Osteoblast (primary cell): ENCODE results near the gene DDR1. TPM values are rescaled to one million over a fixed set of nuclear protein-coding genes. Genes with fewer than 3 reads are reported as not detected.
"Not testable (repeated sequence)": the region's sequence is repeated elsewhere in the genome, so short reads cannot be mapped to it uniquely, and the experiment has no call there.

ENCODE experiments used
- DNase-seq: peaks from one replicate; pipeline ENCODE4 v3.0.0; 2011; ENCODE audit warnings: low spot score, mixed read lengths; ENCODE audit not compliant: insufficient read length; ENCODE audit errors: missing footprints
- H2AFZ ChIP-seq: 2 replicates; pipeline ENCODE4 v1.6.0; 2011; ENCODE audit warnings: mild to moderate bottlenecking, low read length
- H3K27ac ChIP-seq: 2 replicates; pipeline ENCODE4 v1.5.1; 2011; ENCODE audit warnings: mild to moderate bottlenecking, low read depth, low read length, moderate library complexity
- H3K27me3 ChIP-seq: 2 replicates; pipeline ENCODE4 v1.6.0; 2012; ENCODE audit warnings: mild to moderate bottlenecking, control low read depth, inconsistent platforms, low read length, moderate library complexity; ENCODE audit not compliant: insufficient read depth
- H3K36me3 ChIP-seq: 2 replicates; pipeline ENCODE4 v1.5.1; 2011; ENCODE audit warnings: mild to moderate bottlenecking, low read length, control low read depth, moderate library complexity; ENCODE audit not compliant: insufficient read depth
- H3K4me1 ChIP-seq: 2 replicates; pipeline ENCODE4 v1.5.1; 2011; ENCODE audit warnings: mild to moderate bottlenecking, low read length, control low read depth, moderate library complexity; ENCODE audit not compliant: insufficient read depth
- H3K4me2 ChIP-seq: 2 replicates; pipeline ENCODE4 v1.6.0; 2011; ENCODE audit warnings: mild to moderate bottlenecking, low read length; ENCODE audit not compliant: insufficient read depth
- H3K4me3 ChIP-seq: fragments of 200-600 bp; sonication (generic); 3 replicates; pipeline ENCODE4 v1.5.1; 2012; ENCODE audit warnings: mild to moderate bottlenecking, low read length, inconsistent platforms; ENCODE audit not compliant: insufficient read depth
- H3K79me2 ChIP-seq: 2 replicates; pipeline ENCODE4 v1.6.0; 2012; ENCODE audit warnings: mild to moderate bottlenecking, low read length, control low read depth, inconsistent platforms; ENCODE audit not compliant: insufficient read depth
- H3K9me3 ChIP-seq: 2 replicates; pipeline ENCODE4 v1.5.1; 2011; ENCODE audit warnings: low read depth, low read length, control low read depth
- H4K20me1 ChIP-seq: 2 replicates; pipeline ENCODE4 v1.6.0; 2012; ENCODE audit warnings: mild to moderate bottlenecking, low read length, control low read depth; ENCODE audit not compliant: insufficient read depth
- total RNA-seq: library from RNA; depleted of rRNA; stranded (reverse); fragments of >200 nt; gene quantifications from 2 replicates; pipeline ENCODE4 v1.2.3, GENCODE V29; 2012
- TF ChIP-seq, protein P1 (sequence below): IDR thresholded peaks from 2 replicates; pipeline ENCODE4 v1.5.1; 2011; ENCODE audit warnings: mild to moderate bottlenecking, low read depth, low read length, moderate library complexity; ENCODE audit errors: extremely low read depth

Gene DDR1
- total RNA-seq, 1 donor: 22.4 TPM

DNA sequence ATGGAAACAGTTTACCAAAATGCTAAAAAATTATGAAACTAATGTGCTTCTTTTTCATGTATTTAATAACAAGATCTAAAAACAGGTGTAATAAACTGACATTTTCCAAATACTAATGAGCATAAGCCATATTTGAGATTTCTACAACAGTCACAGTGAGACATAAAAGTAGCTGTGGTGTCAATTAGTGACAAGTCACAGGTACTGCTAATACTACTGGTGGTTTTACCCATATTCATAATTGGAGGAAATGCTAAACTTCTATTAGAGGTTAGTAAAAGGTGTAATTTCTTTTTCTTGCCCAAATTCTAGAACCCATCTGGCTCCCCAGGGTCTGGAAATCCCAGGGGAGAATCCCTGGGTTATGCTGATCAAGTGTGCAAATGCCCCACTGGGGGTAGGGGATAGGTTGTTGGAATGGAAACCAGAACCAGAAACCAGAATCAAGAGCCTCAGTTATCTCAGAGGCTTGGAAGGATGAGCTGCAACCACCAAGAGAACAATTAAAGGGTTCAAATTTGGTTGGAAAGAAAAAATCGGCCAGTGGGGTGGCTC, 16.6 kb downstream of the DDR1 start:
- Histone ChIP-seq H3K36me3 (peaks cover 13% of the 10 kb centered on the region), H3K4me1 (no peaks in the 10 kb centered on the region), H2AFZ (no peak overlapping the region), H3K27ac (no peak overlapping the region), H3K9me3 (no peaks in the 10 kb centered on the region), H3K4me2 (no peak overlapping the region), H3K4me3 (no peak overlapping the region), H3K27me3 (no peaks in the 10 kb centered on the region), H4K20me1 (no peaks in the 10 kb centered on the region), H3K79me2 (no peaks in the 10 kb centered on the region)
- TF ChIP-seq, protein P1, sequence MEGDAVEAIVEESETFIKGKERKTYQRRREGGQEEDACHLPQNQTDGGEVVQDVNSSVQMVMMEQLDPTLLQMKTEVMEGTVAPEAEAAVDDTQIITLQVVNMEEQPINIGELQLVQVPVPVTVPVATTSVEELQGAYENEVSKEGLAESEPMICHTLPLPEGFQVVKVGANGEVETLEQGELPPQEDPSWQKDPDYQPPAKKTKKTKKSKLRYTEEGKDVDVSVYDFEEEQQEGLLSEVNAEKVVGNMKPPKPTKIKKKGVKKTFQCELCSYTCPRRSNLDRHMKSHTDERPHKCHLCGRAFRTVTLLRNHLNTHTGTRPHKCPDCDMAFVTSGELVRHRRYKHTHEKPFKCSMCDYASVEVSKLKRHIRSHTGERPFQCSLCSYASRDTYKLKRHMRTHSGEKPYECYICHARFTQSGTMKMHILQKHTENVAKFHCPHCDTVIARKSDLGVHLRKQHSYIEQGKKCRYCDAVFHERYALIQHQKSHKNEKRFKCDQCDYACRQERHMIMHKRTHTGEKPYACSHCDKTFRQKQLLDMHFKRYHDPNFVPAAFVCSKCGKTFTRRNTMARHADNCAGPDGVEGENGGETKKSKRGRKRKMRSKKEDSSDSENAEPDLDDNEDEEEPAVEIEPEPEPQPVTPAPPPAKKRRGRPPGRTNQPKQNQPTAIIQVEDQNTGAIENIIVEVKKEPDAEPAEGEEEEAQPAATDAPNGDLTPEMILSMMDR: no peak
- peak; percentile 35 for DNase-seq

DNA sequence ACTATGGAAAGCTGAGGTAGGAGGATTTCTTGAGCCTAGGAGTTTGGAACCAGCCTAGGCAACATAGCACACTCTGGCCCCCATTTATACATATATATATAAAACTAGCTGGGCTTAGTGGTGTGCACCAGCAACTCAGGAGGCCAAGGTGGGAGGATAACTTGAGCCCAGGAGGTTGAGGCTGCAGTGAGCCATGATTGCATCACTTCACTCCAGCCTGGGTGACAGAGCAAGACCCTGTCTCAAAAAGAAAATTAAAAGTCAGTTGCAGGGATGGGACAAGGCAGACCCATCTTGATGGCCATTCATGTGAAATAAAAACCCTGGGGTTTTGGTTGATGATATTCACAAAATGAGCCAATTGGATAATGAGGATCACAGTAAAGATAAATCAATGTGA, 17.1 kb downstream of the DDR1 start:
- Histone ChIP-seq H3K9me3 (no peaks in the 10 kb centered on the region), H3K79me2 (no peaks in the 10 kb centered on the region), H3K4me2 (no peak overlapping the region), H3K4me1 (no peaks in the 10 kb centered on the region), H3K36me3 (peaks cover 13% of the 10 kb centered on the region), H4K20me1 (no peaks in the 10 kb centered on the region), H3K27me3 (no peaks in the 10 kb centered on the region), H3K4me3 (no peak overlapping the region), H3K27ac (no peak overlapping the region), H2AFZ (no peak overlapping the region)
- no peak for DNase-seq
- TF ChIP-seq, protein P1: no peak

DNA sequence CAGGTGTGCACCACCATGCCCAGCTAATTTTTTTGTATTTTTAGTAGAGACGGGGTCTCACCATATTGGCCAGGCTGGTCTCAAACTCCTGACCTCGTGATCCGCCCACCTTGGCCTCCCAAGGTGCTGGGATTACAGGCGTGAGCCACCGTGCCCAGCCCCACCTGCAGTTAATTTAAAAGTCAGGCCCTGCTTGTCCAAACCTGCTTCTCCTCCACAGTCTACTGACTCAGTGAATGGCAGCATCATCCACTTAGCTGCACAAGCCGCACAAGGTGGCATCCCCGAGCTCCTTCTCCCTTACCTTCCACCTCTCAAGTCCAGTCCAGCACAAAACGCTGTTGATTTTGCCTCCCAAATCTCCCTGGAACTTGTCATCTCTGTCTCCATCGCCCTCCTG, 17.9 kb downstream of the DDR1 start:
- H3K27me3 ChIP-seq, H4K20me1 ChIP-seq, H3K4me1 ChIP-seq, H3K4me3 ChIP-seq, H3K27ac ChIP-seq, H2AFZ ChIP-seq, H3K79me2 ChIP-seq, DNase-seq, H3K4me2 ChIP-seq, H3K9me3 ChIP-seq: not testable (repeated sequence)
- H3K36me3 ChIP-seq: peaks cover 13% of the 10 kb centered on the region

DNA sequence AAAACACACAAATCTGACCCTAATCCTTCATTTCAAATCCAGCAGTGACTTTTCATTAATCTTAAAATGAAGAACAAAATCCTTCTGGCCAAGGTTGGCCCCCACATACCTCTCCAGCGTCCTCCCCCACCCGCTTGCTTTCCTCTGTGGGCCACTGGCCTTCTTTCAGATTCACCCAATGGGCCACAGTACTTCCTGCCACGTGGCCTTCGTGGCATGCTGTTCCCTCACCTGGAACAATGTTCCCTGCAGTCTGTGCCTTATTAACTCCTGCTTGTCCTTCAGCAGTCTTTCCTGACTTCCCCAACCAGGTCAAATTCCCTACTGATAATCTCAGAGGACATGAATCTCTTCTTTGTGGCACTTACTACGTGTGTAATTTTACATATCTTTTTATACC, 18.4 kb downstream of the DDR1 start:
- H2AFZ ChIP-seq: no peak overlapping the region
- TF ChIP-seq, protein P1: no peak
- H3K4me3 ChIP-seq: no peak overlapping the region
- no peak overlapping the region for H3K27ac ChIP-seq
- H3K36me3 ChIP-seq: peaks cover 13% of the 10 kb centered on the region
- no peak for DNase-seq
- no peaks in the 10 kb centered on the region for H4K20me1 ChIP-seq
- no peaks in the 10 kb centered on the region for H3K9me3 ChIP-seq
- no peak overlapping the region for H3K4me2 ChIP-seq
- no peaks in the 10 kb centered on the region for H3K27me3 ChIP-seq
- no peaks in the 10 kb centered on the region for H3K79me2 ChIP-seq
- no peaks in the 10 kb centered on the region for H3K4me1 ChIP-seq
